HG03108 (cell line): ENCODE data around the gene HJV.
A peak's percentile ranks its signal among the peaks of the same experiment; 100 is the strongest.

Experiments
- ATAC-seq: cut with Tn5 transposase; IDR thresholded peaks from one replicate; pipeline ENCODE4 v1.9.1; 2021; ENCODE audit warnings: moderate library complexity; ENCODE audit not compliant: unreplicated experiment

The HJV gene

GRCh38 chr1:146022403-146023127 is 1.0 kb upstream of the HJV start:
- no peak for ATAC-seq

GRCh38 chr1:146021050-146021445 is 487 bp downstream of the HJV start:
- no peak for ATAC-seq

- no peak for ATAC-seq
These were observed 1.2 kb downstream of the HJV start for GRCh38 chr1:146020058-146021049.

GRCh38 chr1:146019231-146020057 is 2.1 kb downstream of the HJV start:
- ATAC-seq = no peak

GRCh38 chr1:146016891-146017290 is 4.6 kb downstream of the HJV start:
- ATAC-seq = no peak

- no peak for ATAC-seq
These were observed 8.0 kb downstream of the HJV start for GRCh38 chr1:146013559-146013922.

GRCh38 chr1:146012703-146013558 is 8.6 kb downstream of the HJV start:
- no peak for ATAC-seq

- ATAC-seq = no peak
These were observed 11.3 kb downstream of the HJV start for GRCh38 chr1:146010126-146010738.

GRCh38 chr1:146007489-146008133 is 13.9 kb downstream of the HJV start:
- ATAC-seq = no peak

GRCh38 chr1:146001709-146002108 is 19.8 kb downstream of the HJV start:
- no peak for ATAC-seq

- ATAC-seq = no peak
These were observed 22.1 kb downstream of the HJV start for GRCh38 chr1:145999321-146000024.

GRCh38 chr1:145997718-145998023 is 23.9 kb downstream of the HJV start:
- no peak for ATAC-seq

GRCh38 chr1:145997016-145997717 is 24.4 kb downstream of the HJV start:
- no peak for ATAC-seq

- peak; percentile 89 for ATAC-seq
These were observed 25.0 kb downstream of the HJV start, which contains the start of gene TXNIP for GRCh38 chr1:145996433-145997015. Gene TXNIP, minus strand, starts transcription at chr1:145996579. Its CDS starts 313 bp downstream, at chr1:145996266.

- no peak for ATAC-seq
These were observed 25.5 kb downstream of the HJV start for GRCh38 chr1:145995964-145996432.

- ATAC-seq = no peak
These were observed 26.2 kb downstream of the HJV start for GRCh38 chr1:145995148-145995881.
